Stimulated activated CD4-positive, alpha-beta T cell treated with anti-CD3 and anti-CD28 coated beads, Interleukin-12 subunit alpha, Interleukin-12 subunit beta, amount 100 ng/mL, for 24 hours (primary cell): ENCODE measurements around the gene NXPH2.
"Not testable (repeated sequence)": the region's sequence is repeated elsewhere in the genome, so short reads cannot be mapped to it uniquely, and the experiment has no call there.

ENCODE experiments used
- DNase-seq, 2 experiments: peaks; one replicate each; pipeline ENCODE4 v3.0.0-alpha.2; 2020; ENCODE audit warnings: low read depth in 2 of 2

NXPH2 gene

DNA sequence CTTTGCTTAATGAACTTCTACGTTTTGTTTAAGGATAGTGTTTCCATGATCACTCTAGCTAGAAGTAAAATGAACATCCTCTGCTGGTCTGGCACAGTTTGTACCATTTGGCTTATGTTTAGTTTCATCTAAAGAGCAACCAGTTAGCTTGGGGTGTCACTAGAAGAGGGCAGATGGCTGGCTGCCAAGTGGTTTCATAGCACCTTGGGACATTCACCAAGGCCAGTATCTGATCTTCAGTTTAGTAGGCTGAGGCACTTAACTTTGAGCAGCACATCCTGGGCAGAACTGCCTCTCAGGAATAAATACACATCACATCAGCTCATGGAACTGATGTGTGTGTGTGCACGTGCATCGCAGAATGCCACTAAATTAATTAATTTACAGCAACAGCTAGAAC, 68.4 kb downstream of the NXPH2 start:
- no peak for DNase-seq

- DNase-seq: no peak
Observed at GRCh38 chr2:138708682-138709241, 71.4 kb downstream of the NXPH2 start.

GRCh38 chr2:138707392-138708074, 72.7 kb downstream of the NXPH2 start:
- no peak for DNase-seq

DNA sequence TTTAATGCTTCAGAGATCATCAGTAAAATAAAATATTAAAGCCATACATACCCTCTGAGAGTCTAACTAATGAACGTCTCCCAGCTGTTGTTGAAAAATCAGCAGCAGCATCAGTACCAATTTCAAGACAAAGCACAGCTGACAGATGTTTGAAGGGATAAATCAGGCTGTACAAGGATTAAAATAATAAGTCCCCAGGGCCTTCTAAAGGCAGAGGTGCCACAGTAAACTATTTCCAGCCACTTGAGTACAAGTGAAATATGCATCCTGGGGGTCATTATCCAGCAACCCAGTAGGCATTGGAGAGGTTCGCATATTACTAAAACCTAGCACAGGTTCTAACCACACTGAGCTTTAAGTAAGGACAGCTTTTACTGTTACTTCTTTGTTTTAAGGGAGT, 76.9 kb downstream of the NXPH2 start:
- no peak for DNase-seq

GRCh38 chr2:138700716-138701115, 79.5 kb downstream of the NXPH2 start:
- DNase-seq: no peak

DNA sequence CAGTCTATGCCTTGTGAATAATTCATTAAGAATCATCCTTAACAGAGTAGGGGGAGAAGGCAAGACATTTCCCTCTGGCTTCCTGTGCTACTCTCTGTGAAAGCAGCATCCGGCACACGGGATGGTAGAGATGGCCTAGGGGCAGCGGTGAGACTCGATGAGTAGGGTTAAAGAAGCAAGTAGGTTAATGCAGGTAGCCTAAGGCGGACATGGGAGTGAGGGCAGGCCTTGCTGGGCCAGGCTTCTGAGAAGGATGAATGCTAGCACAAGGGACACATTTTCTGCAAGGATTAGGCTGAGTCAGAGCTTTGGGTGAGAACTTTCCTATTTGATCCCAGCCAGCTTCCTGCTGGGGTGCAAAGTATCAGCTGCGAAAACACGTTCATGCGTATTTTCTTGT, 80.8 kb downstream of the NXPH2 start:
- no peak for DNase-seq

- no peak for DNase-seq
Observed at GRCh38 chr2:138698428-138698827, 81.8 kb downstream of the NXPH2 start.

- DNase-seq: no peak
Observed at GRCh38 chr2:138691667-138692066, 88.5 kb downstream of the NXPH2 start.

- no peak for DNase-seq
Observed at GRCh38 chr2:138689705-138690104, 90.5 kb downstream of the NXPH2 start.

DNA sequence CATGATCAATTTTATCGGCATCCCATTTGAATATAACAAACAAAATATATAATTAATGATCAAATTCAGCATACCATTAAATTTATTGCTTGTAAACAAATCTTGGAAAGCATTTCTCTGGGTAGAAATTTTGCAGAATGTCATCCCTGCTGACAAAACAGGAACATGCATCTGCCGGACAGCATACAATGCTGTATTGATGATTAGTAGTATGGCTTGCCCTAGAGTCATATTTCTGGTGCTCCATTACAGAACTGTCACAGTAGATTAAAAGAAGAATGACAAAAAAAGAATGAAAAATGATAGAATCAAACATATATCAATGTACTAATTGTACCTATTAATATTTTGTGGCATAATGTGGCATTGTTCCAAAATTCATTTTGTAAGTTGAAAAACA, 98.0 kb downstream of the NXPH2 start:
- no peak for DNase-seq

DNA sequence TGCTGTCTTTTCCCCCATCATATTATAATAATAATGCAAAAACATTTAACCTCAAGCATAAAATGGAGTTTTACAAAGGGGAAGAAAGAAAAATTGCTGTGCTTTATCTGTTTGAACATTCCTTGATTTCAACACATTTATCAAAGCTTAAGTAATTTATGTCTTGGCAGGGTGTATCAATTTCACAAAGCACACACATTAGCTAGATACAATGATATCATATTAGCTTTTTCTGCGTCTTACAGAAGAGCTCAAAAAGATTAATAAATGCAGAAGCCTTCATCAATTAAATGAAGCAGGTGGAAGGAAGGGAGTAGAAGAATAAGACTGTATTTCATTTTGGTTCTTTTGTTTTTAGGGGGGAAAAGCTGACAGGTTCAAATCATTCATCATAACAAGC, 103.0 kb downstream of the NXPH2 start:
- no peak for DNase-seq

DNA sequence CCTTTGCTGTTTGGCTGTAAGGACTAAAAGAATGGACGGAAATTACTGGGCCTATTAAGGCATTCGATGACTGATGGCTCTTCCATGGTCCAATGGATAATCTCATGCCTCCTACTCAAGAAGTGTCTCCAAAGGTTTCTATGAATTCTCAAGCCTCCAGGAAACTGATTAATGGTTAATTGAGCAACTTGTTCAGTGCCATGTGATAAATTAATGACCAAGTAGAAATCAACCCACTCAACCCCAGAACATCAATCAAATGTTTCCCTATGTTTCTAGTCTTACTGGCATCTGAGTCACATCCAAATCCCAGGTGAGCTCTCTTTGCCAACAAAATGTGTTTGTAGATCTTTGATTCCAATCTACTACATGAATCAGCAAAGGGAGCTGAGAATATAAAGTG, 103.6 kb downstream of the NXPH2 start:
- no peak for DNase-seq

DNA sequence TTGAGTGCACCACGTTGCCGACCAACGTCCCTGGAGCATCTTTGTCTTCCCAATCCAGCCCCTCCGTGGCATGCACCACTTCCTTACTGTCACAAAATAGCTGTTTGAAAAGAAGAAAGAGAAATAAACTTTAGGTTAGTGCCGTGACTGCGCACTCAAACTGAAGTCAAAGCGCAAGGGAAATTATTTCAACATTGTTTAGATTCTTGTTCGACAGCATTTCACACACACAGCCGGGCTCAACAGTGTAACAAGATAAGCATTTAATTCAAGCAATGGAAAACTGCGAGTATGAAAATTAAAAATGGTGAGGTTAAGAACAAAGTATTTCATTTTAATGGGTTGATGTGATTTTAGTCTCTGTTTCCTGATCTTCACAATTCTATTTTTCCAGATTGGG, 108.6 kb downstream of the NXPH2 start:
- no peak for DNase-seq

- DNase-seq: no peak
Observed at GRCh38 chr2:138670734-138671133, 109.5 kb downstream of the NXPH2 start.

- no peak for DNase-seq
Observed at GRCh38 chr2:138665937-138666336, 114.3 kb downstream of the NXPH2 start.

DNA sequence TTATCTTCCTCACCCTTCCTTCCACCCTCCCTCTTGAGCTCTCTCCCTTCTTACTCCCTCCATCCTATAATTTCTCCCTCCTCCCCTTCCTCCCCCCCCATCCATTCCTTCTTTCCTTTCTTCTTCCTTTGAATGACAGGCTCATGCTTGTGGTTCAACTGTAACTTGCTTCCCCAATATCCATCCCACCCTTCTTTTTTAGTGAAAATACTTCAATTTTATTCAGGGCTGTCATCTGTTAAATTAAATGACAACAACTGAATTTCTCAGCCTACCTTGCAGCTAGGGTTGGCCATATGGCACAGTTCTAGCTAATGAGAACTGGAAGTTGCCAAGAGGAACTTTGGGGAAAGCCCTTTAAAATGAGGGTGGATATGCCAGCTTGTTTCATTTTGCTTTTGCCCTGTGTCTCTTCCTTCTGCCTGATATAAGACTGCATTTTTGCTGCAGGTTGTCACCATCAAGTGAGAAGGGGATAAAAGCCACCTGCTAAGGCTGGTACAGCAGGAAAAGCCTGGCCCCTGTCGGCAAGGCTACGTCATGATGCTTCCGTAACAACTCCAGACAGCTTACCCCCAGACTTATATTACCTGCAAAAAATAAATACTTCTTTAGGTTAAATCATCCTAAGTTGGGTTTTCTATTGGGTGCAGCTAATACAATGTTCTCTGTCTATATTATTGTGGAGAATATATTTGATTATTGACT, 121.8 kb downstream of the NXPH2 start:
- no peak for DNase-seq

DNA sequence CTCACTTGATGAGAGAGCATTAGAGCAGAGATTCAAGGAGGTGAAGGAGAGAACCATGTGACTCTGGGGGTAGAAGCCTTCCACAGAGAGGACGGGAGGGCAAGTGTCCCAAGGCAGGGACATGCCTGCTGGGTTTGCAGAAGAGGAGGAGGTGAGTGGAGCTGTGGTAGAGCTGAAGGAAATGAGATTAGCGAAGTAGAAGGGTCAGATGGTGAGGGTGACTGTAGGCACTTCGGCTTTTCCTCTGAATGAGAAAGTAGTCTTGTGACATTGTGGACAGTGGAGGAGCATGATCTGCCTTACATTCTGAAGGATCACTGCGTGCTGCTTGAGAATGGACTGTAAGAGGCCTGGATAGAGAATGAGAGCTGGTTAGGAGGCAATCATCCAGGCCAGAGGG, 126.0 kb downstream of the NXPH2 start:
- no peak for DNase-seq

DNA sequence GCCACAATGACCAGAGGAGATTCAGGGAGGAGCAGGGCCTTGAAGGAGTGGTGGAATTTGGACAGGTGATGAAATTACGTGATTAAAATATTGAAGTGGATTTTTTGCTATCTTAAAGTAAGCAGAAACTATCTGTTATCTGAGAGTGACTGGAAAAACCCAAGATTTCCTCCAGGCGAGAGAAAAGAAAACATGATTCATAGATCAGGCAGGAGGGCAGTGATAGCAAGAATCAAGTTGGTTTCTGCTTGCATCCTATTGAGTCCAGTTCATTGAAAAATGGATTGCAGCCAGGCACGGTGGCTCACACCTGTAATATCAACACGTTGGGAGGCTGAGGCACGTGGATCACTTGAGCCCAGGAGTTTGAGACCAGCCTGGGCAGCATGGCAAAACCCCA, 127.8 kb downstream of the NXPH2 start:
- DNase-seq: no peak

DNA sequence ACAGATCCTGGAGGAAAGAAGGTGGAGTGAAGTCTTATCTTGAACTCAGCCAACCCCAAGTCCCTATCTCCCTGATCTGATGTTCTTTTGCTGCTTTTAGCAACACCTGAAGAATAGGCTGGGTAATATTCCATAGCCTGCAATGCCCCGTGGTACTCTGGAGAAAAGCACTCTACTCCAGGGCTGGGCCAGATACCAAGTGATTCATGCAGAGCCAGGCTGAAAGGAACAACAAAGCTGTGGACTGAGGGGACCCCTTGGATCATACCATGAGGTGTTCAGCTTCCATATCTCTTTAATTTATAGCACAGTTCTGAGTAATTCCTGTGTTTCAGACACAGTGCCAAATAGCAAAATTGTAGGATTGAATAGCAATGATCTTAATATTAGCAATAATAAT, 130.6 kb downstream of the NXPH2 start:
- no peak for DNase-seq

DNA sequence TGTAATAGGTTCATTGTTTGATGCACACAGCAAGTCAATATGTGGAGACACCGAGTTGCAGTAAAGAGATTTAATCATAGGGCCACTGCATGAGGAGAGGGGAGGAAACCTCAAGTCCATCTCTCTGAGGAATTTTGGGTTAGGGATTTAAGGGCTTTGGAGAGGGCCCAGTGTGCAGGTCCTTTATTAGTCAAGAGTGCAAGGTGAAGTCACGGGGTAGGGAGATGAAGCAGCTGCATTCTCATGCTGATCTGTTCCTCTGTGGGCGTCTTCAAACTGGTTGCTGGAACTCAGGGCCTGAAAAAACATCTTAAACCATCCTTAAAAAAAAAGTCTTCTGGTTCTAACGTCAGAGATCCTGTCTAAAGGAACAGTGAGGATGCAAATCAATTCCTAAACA, 131.6 kb downstream of the NXPH2 start:
- DNase-seq: no peak

DNA sequence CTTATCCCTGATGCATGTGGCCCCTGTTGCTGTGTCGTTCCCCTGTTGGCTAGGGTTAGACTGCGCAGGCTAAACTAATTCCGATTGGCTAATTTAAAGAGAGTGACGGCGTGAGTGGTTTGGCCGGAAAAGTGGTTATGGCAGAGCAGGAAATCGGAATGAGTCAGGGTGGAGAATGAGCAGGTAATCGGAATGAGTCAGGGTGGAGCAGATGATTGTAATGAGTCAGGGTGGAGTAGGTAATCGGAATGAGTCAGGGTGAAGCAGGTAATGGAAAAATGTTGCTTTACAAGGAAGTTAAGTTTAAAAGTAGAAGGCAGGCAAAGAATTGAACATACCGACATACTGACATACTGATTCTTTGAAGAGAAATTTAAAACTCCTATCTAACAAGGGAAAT, 135.4 kb downstream of the NXPH2 start:
- DNase-seq: not testable (repeated sequence)

DNA sequence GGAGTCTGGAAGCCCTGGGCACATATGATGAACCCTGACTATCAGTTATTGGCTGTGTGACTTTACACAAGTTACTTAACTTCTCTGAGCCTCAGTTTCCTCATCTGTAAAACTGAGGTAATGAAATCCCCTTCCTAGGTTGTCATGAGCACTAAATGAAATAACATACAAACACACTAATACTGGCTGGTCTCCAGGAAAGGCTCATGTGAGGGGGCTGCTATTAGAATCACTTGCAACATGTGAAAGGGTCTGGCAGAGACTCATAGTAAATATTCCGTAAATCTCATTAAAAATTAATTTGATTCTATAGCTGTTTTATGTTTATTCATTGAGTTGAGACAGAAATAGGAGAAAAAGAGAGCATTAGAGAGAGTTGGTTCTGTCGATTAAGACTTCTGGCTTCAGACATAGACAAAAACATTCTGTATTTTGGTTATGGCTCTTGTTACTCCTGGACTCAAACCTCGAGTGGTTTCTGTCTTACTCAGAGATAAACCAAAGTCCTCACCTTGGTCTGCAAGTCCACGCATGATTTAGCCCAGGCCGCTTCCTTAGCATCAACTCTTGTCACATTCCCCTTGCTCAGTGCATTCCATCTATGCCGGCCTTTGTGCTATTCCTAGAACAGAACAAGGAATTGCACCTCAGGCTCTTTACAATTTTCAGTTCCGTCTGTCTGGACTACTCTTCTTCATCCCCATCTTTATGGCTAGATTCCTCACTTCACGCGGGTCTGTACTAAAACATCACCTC, 139.1 kb downstream of the NXPH2 start:
- DNase-seq: no peak

DNA sequence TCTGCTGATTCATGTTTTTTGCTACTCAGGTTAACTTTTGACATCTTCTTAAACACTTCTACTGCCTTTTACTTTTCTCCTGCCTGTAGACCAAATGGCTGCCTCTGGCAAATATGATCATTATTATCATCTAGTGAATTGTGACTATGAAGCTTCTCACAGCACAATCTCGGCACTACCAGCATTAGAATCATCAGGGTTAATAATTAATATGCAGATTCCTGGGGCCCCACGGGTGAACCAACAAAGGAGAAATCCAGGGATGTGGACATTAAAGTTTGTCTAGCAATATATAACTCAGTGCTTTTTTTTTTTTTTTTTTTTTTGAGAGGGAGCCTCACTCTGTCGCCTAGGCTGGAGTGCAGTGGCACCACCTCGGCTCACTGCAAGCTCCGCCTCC, 142.5 kb downstream of the NXPH2 start:
- no peak for DNase-seq
